ENCODE data around the gene CHAF1B. TPM values are rescaled to one million over a fixed set of nuclear protein-coding genes. Genes with fewer than 3 reads are reported as not detected.

Gene CHAF1B
- total RNA-seq, 1 donor = 1.8 TPM

- peaks cover 20% of the 10 kb centered on the region for H3K4me1 ChIP-seq (ENCODE audit: insufficient read depth, low read length)
- no peak overlapping the region for H3K4me2 ChIP-seq (ENCODE audit: insufficient read depth, low read length)
- H3K9me3 ChIP-seq (ENCODE audit: low read depth, low read length) = no peaks in the 10 kb centered on the region
- H3K27ac ChIP-seq (ENCODE audit: low read depth, low read length) = no peak overlapping the region
- no peaks in the 10 kb centered on the region for H3K36me3 ChIP-seq (ENCODE audit: insufficient read depth, low read length)
- H4K20me1 ChIP-seq (ENCODE audit: insufficient read depth, low read length) = no peaks in the 10 kb centered on the region
- H3K79me2 ChIP-seq (ENCODE audit: insufficient read depth, low read length) = no peaks in the 10 kb centered on the region
- TF ChIP-seq CTCF (IDR thresholded peaks at IDR 0.05; ENCODE audit: extremely low read depth, low read depth, low read length) = no peak
- no peaks in the 10 kb centered on the region for H3K27me3 ChIP-seq (ENCODE audit: insufficient read depth, low read length)
- H3K4me3 ChIP-seq (ENCODE audit: insufficient read depth, low read length) = no peak overlapping the region
- DNase-seq (ENCODE audit: insufficient read length, low spot score, missing footprints) = no peak
- no peak overlapping the region for H2AFZ ChIP-seq (ENCODE audit: low read length)
Measured at GRCh38 chr21:36423771-36424433, 38.7 kb downstream of the CHAF1B start.

GRCh38 chr21:36424592-36424991 is 39.4 kb downstream of the CHAF1B start:
- Histone ChIP-seq H3K4me3 (ENCODE audit: insufficient read depth, low read length) (no peak overlapping the region), H3K4me2 (ENCODE audit: insufficient read depth, low read length) (no peak overlapping the region), H3K79me2 (ENCODE audit: insufficient read depth, low read length) (no peaks in the 10 kb centered on the region), H3K36me3 (ENCODE audit: insufficient read depth, low read length) (no peaks in the 10 kb centered on the region), H3K27ac (ENCODE audit: low read depth, low read length) (peak overlapping the region; percentile 36), H3K9me3 (ENCODE audit: low read depth, low read length) (no peaks in the 10 kb centered on the region), H2AFZ (ENCODE audit: low read length) (no peak overlapping the region), H3K27me3 (ENCODE audit: insufficient read depth, low read length) (no peaks in the 10 kb centered on the region), H3K4me1 (ENCODE audit: insufficient read depth, low read length) (peaks cover 27% of the 10 kb centered on the region), H4K20me1 (ENCODE audit: insufficient read depth, low read length) (no peaks in the 10 kb centered on the region)
- DNase-seq (ENCODE audit: insufficient read length, low spot score, missing footprints) = no peak
- TF ChIP-seq CTCF (IDR thresholded peaks at IDR 0.05; ENCODE audit: extremely low read depth, low read depth, low read length) = no peak

- Histone ChIP-seq H2AFZ (ENCODE audit: low read length) (no peak overlapping the region), H3K36me3 (ENCODE audit: insufficient read depth, low read length) (no peaks in the 10 kb centered on the region), H3K4me3 (ENCODE audit: insufficient read depth, low read length) (no peak overlapping the region), H3K4me1 (ENCODE audit: insufficient read depth, low read length) (peaks cover 30% of the 10 kb centered on the region), H3K27me3 (ENCODE audit: insufficient read depth, low read length) (no peaks in the 10 kb centered on the region), H3K9me3 (ENCODE audit: low read depth, low read length) (no peaks in the 10 kb centered on the region), H3K4me2 (ENCODE audit: insufficient read depth, low read length) (no peak overlapping the region), H3K27ac (ENCODE audit: low read depth, low read length) (peak overlapping the region; percentile 36), H4K20me1 (ENCODE audit: insufficient read depth, low read length) (no peaks in the 10 kb centered on the region), H3K79me2 (ENCODE audit: insufficient read depth, low read length) (no peaks in the 10 kb centered on the region)
- no peak for TF ChIP-seq CTCF (IDR thresholded peaks at IDR 0.05; ENCODE audit: extremely low read depth, low read depth, low read length)
- peak; percentile 90 for DNase-seq (ENCODE audit: insufficient read length, low spot score, missing footprints)
Measured at GRCh38 chr21:36425286-36425685, 40.1 kb downstream of the CHAF1B start.

- Histone ChIP-seq H3K27ac (ENCODE audit: low read depth, low read length) (no peak overlapping the region), H3K4me2 (ENCODE audit: insufficient read depth, low read length) (no peak overlapping the region), H3K36me3 (ENCODE audit: insufficient read depth, low read length) (no peaks in the 10 kb centered on the region), H3K79me2 (ENCODE audit: insufficient read depth, low read length) (peaks cover 4% of the 10 kb centered on the region), H3K9me3 (ENCODE audit: low read depth, low read length) (no peaks in the 10 kb centered on the region), H3K27me3 (ENCODE audit: insufficient read depth, low read length) (no peaks in the 10 kb centered on the region), H2AFZ (ENCODE audit: low read length) (no peak overlapping the region), H4K20me1 (ENCODE audit: insufficient read depth, low read length) (no peaks in the 10 kb centered on the region), H3K4me3 (ENCODE audit: insufficient read depth, low read length) (no peak overlapping the region), H3K4me1 (ENCODE audit: insufficient read depth, low read length) (peaks cover 35% of the 10 kb centered on the region)
- no peak for DNase-seq (ENCODE audit: insufficient read length, low spot score, missing footprints)
- no peak for TF ChIP-seq CTCF (IDR thresholded peaks at IDR 0.05; ENCODE audit: extremely low read depth, low read depth, low read length)
Measured at GRCh38 chr21:36427502-36427901, 42.3 kb downstream of the CHAF1B start.

All from osteoblast (primary cell).